Panc1 (cell line): ENCODE results near the gene SSX3. TPM values are rescaled to one million over a fixed set of nuclear protein-coding genes. Genes with fewer than 3 reads are reported as not detected.
"Not testable (repeated sequence)": the region's sequence is repeated elsewhere in the genome, so short reads cannot be mapped to it uniquely, and the experiment has no call there.

Source experiments
- ATAC-seq: fragments of 200-7000 bp; cut with Tn5 transposase; 2 replicates; pipeline ENCODE4 v1.9.1; 2020; ENCODE audit warnings: mild to moderate bottlenecking, moderate library complexity
- BruUV-seq: library from RNA; stranded (reverse); fragments of 400-500 nt; replicated peaks from 2 replicates; lab custom pipeline; 2021; lab: Mats Ljungman, UMichigan
- CTCF ChIA-PET: fragments of 300-600 bp; sonication (Branson Sonifier 250); formaldehyde crosslinking; loops from one replicate; lab custom pipeline; 2022; ENCODE audit warnings: antibody characterized with exemption; lab: Charles Lee
- POLR2A ChIA-PET: fragments of 300-600 bp; sonication (Branson Sonifier 250); formaldehyde crosslinking; loops from one replicate; lab custom pipeline; 2022; ENCODE audit warnings: antibody characterized with exemption; lab: Charles Lee
- DNase-seq: peaks from one replicate; pipeline ENCODE4 v3.0.0-alpha.2; 2010; ENCODE audit warnings: low read depth, low spot score
- H3K27ac ChIP-seq: 2 replicates; pipeline ENCODE4 v1.5.1; 2011; ENCODE audit warnings: mild to moderate bottlenecking, low read length, inconsistent platforms
- H3K27me3 ChIP-seq: fragments of 200-500 bp; sonication (Bioruptor generic); 2 replicates; pipeline ENCODE4 v1.6.0; 2014; ENCODE audit warnings: low read length, inconsistent platforms; ENCODE audit not compliant: control insufficient read depth, insufficient read depth
- H3K36me3 ChIP-seq: fragments of 200-500 bp; sonication (Bioruptor generic); 2 replicates; pipeline ENCODE4 v1.5.1; 2014; ENCODE audit warnings: inconsistent platforms, mild to moderate bottlenecking, low read length, moderate library complexity; ENCODE audit not compliant: control insufficient read depth, insufficient read depth
- H3K4me1 ChIP-seq: 2 replicates; pipeline ENCODE4 v1.5.1; 2011; ENCODE audit warnings: inconsistent platforms, mild to moderate bottlenecking, low read length, moderate library complexity; ENCODE audit not compliant: control insufficient read depth, insufficient read depth
- H3K4me3 ChIP-seq, 2 experiments: 2 replicates each; pipeline ENCODE4 v1.5.1; 2011 to 2012; ENCODE audit warnings: low read depth in 2 of 2, low read length in 2 of 2, mild to moderate bottlenecking in 2 of 2, inconsistent platforms in 1 of 2, moderate library complexity in 1 of 2
- H3K9me3 ChIP-seq: fragments of 200-500 bp; sonication (Bioruptor generic); 2 replicates; pipeline ENCODE4 v1.5.1; 2014; ENCODE audit warnings: low read depth, mild to moderate bottlenecking, inconsistent platforms, low read length, moderate library complexity; ENCODE audit not compliant: control insufficient read depth, insufficient read depth
- CTCF ChIP-seq: fragments of 450-650 bp; IDR thresholded peaks from 2 replicates; pipeline ENCODE4 v1.5.1; 2017; ENCODE audit warnings: mild to moderate bottlenecking
- POLR2AphosphoS5 ChIP-seq: IDR thresholded peaks from 2 replicates; pipeline ENCODE4 v1.6.1; 2012; ENCODE audit warnings: mild to moderate bottlenecking, low read depth, low read length, moderate library complexity
- REST ChIP-seq, 2 experiments: IDR thresholded peaks; 2 replicates each; pipeline ENCODE4 v1.6.1; 2011 to 2012; ENCODE audit warnings: low read depth in 2 of 2, control low read depth in 1 of 2, low read length in 1 of 2, mild to moderate bottlenecking in 1 of 2, moderate library complexity in 1 of 2; ENCODE audit not compliant: insufficient read depth in 1 of 2
- SIN3A ChIP-seq: IDR thresholded peaks from 2 replicates; pipeline ENCODE4 v1.6.1; 2012; ENCODE audit warnings: low read depth, mild to moderate bottlenecking, low read length, moderate library complexity, borderline replicate concordance; ENCODE audit not compliant: insufficient read depth
- TCF7L2 ChIP-seq: IDR thresholded peaks from 2 replicates; pipeline ENCODE4 v1.6.1; 2011; ENCODE audit warnings: mild to moderate bottlenecking, low read depth, low read length, inconsistent platforms
- in situ Hi-C: cut with HindIII; loops from 2 replicates; pipeline ENCODE4 v1.10.0; 2016; ENCODE audit warnings: low sequenced_read_pairs, low pct_unique_long_range_greater_than_20kb
- intact Hi-C: fragments of 100-400 bp; cut with micrococcal nuclease; formaldehyde crosslinking; loops from one replicate; pipeline ENCODE4 v1.10.0; 2022; ENCODE audit not compliant: unreplicated experiment
- total RNA-seq: library from RNA; stranded (reverse); gene quantifications from one replicate; pipeline ENCODE4 v1.2.1, GENCODE V29; 2021; ENCODE audit not compliant: unreplicated experiment

Gene SSX3
- total RNA-seq, 1 experiment from 2014 or later, result not detected

- Histone ChIP-seq H3K9me3 (no peaks in the 10 kb centered on the region), H3K4me1 (no peaks in the 10 kb centered on the region), H3K36me3 (no peaks in the 10 kb centered on the region), H3K4me3 (no peak overlapping the region), H3K27ac (no peak overlapping the region), H3K27me3 (no peaks in the 10 kb centered on the region)
- no peak for TF ChIP-seq CTCF
- TF ChIP-seq TCF7L2, result no peak
- no peak for TF ChIP-seq REST (IDR thresholded peaks at IDR 0.05; ENCODE audit: insufficient read depth in 1 of 2, low read depth in 2 of 2, low read length in 1 of 2)
- no peak for TF ChIP-seq SIN3A
- TF ChIP-seq POLR2AphosphoS5, result no peak
- ChIA-PET POLR2A (no interaction called here), CTCF (no interaction called here)
- no peak for DNase-seq
- in situ Hi-C loops (no loop called here), intact Hi-C loops (no loop called here)
- no TSS peak for BruUV-seq
- ATAC-seq, result no peak
These were observed 1.2 kb upstream of the SSX3 start for GRCh38 chrX:48357681-48358080.

- H3K4me3 ChIP-seq, H3K9me3 ChIP-seq, ATAC-seq, CTCF ChIA-PET, H3K27ac ChIP-seq, H3K27me3 ChIP-seq, H3K4me1 ChIP-seq, intact Hi-C loops, DNase-seq, POLR2A ChIA-PET, BruUV-seq, in situ Hi-C loops, H3K36me3 ChIP-seq: not testable (repeated sequence)
These were observed 10.4 kb downstream of the SSX3 start for GRCh38 chrX:48346059-48346458.

- DNase-seq, H3K4me3 ChIP-seq, ATAC-seq, H3K27ac ChIP-seq, H3K9me3 ChIP-seq, BruUV-seq, CTCF ChIA-PET, intact Hi-C loops, H3K4me1 ChIP-seq, H3K27me3 ChIP-seq, POLR2A ChIA-PET, in situ Hi-C loops, H3K36me3 ChIP-seq: not testable (repeated sequence)
These were observed 42.5 kb downstream of the SSX3 start for GRCh38 chrX:48313996-48314395.
